Nucleus accumbens (tissue), 56 donors: Measurements from ENCODE around the gene SYDE1.
A peak's percentile ranks its signal among the peaks of the same experiment; 100 is the strongest.

Experiments used
- DNase-seq, 56 donors: peaks; one replicate each; lab custom pipeline; 2025; lab: John Stamatoyannopoulos, UW

SYDE1 gene

DNA sequence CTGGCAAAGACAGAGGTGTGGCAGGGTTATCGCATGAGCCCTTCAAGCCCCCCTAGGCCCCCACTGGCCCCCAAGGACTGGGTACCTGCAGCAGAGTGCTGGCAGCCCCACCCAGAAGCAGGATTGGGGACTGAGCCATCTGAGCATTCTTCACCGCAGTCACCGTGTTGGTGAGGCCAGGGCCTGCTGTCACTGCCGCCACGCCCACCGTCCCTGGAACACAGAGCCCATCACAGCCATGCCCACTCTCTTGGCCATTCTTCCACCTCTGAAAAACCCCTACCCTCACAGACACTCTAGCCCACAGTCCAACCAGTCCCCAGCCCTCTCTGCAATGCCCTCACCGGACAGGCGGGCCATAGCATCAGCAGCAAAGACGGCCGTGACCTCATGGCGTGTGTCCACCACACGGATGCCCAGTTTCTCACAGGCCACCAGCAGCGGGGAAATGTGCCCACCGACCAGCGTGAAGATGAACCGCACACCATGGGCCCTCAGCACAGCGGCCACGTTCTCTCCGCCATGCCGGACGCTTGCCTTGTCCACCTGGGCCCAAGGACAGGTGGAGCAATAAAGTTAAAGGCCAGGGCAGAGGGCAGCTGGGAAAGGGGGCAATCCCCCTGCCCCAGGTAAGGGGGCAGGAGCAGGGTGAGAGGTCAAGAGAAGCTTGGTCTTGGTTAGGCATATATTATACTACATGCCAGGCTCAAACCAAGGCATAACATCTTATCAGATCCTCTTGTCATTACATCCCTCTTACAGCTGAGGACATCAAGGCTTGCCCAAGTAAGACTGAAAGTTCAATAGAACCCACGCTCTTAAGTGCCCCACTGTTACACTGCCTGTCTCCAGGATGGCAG, 16.1 kb downstream of the SYDE1 start:
- DNase-seq = no peak

DNA sequence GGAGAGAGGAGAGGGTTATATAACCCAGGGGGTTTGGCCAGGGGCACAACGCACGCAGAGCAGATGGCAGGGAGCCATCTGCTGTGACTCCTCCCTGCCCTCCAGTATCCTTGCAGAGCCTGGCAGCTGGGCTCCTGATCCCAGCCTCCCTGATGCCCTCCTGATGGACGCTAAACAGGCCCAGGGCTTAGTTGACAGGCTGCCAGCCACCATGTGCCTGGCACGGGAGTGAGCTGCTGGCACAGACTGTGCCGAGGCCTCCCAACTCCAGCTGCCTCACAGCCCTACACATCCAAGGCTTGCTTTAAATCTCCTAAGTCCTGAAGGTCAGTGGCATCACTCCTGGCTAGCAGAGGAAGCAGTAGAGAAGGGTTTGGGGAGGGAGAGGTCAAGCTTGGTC, 16.7 kb downstream of the SYDE1 start:
- DNase-seq = peak in 50 of 56 donors; percentile 13 to 80 (median 64)

DNA sequence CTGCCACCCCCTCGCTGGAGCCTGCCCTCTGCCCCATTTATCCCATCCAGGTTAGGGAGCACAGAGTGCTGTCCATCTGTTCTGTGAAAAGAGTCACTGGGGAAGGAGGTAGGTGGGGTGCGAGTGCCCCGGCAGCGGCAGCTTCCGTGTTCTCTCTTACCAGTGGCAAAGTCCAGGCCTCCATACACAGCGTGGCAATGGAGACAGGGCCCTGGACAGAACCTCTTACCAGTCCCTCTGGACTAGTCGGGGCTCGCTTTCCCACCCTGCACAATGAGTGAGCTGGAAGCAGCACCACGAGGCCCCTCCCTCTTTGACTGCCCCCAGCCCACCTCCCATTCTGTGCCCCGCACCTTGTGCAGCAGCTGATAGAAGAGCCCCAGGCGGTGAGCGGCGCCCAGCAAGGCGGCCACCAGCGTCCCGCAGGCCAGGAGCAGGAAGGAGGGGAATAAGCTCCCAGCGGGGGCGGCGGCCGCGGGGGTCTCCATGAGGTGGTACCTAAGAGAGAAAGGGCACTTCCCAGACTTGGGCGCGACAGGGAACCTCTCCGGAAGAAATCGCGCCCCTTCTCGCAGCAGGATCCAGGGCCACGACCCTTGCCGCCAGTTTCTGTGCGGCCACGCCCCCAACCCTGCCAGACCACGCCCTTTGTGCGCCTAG, 17.5 kb downstream of the SYDE1 start:
- DNase-seq = peak in 8 of 56 donors; percentile 12 to 47 (median 30)

DNA sequence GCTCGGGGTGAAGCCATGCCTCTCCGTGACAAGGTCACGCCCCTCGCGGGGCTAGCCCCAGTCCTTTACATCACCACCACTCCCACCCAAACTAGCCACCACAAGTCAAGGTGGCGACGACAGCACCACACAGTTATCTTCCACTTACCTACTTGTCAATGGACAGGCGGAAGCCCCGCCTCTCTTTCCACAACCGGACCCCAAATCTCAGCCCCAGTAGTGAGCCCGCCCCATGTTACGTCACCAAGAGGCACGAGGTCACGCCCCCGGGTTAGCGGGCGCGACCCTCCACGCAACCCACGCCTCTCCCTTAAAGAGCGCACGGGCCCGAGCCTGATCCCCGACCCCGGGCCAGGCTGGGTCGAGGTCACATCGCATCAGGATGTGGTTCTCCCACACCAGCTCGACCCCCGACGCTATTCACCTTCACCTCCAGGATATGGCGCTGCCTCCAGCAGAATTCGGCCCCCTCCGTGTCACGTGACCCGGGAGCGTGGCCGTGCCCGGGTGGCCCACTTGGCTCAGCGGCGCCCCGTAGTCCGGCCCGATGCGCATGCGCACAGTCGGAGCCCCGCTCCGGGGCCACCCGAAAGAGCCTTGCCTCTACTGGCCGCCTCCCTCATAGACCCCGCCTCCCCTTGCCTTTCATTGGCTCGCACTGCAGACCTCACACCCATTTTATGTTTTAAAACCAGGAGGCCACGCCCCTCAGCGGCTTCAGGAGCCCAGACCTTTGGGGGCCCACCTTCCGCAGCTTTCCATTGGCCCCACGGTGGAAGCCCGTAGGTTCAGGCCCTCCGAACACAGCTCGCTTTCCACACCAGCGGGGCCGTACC, 18.2 kb downstream of the SYDE1 start:
- DNase-seq = peak; percentile 84 to 98 (median 94)

- DNase-seq = no peak
Observed at GRCh38 chr19:15126131-15126910, 19.1 kb downstream of the SYDE1 start.

DNA sequence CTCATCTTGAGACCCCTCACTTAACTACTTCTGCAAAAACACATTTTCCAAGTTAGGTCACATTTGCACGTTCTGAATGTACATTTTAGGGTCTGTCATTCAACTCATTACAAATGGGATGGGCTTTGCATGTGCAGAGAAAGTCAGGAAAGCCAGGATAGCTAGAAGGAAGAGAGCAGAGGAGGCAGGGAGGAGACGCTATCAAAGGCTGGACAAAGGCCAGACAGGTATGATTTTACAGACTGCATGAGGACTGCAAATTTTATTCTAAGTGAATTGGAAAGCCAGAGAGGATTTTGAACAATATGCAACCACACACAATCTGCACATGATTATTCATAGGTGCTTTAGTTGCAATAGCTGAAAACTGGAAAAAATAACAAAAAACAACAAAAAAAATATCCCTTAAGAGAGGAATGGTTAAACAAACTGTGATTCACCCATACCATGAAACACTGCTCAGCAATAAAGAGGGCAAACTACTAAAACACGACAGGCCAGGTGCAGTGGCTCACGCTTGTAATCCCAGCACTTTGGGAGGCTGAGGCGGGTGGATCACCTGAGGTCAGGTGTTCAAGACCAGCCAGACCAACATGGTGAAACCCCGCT, 21.1 kb downstream of the SYDE1 start:
- no peak for DNase-seq

GRCh38 chr19:15129856-15130585, 22.8 kb downstream of the SYDE1 start:
- DNase-seq = peak in 15 of 56 donors; percentile 5 to 40 (median 20)

GRCh38 chr19:15136234-15136954, 29.2 kb downstream of the SYDE1 start:
- DNase-seq = no peak

- DNase-seq = no peak
Observed at GRCh38 chr19:15137777-15138176, 30.6 kb downstream of the SYDE1 start.

- DNase-seq = no peak
Observed at GRCh38 chr19:15138427-15138826, 31.2 kb downstream of the SYDE1 start.

GRCh38 chr19:15141143-15141542, 33.9 kb downstream of the SYDE1 start:
- DNase-seq = no peak

- DNase-seq = no peak
Observed at GRCh38 chr19:15142313-15142712, 35.1 kb downstream of the SYDE1 start.

GRCh38 chr19:15144046-15144646, 36.9 kb downstream of the SYDE1 start:
- DNase-seq = no peak

- DNase-seq = no peak
Observed at GRCh38 chr19:15147090-15147489, 39.9 kb downstream of the SYDE1 start.

- DNase-seq = no peak
Observed at GRCh38 chr19:15149737-15150136, 42.5 kb downstream of the SYDE1 start.

DNA sequence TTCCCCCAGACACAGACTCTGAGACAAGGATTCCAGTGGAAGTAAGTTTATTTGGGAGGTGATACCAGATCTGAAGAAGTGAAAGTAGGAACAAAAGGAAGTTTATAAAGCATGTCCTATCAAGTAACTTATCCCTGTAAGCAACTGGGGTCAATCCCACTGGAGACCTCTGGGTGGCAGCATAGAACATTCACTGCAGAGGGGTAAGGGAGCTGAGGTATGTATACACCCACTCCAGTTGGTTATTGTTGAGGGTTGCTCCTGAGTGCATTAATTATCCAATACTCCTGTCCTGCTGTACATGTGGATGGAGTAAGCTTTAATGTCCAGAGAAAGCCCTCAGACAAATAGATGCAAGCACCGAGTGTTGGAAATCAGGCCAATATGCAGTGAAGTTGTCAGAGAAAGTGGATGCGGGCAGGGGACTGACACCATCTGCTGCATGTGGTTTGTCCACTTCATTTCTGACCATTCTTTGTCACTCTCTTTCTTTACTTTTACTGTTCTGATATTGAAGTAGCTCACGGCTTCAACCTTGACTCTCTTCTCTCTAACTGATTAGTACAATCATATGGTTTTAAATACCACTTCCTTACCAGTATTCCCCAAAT, 46.9 kb downstream of the SYDE1 start:
- no peak for DNase-seq

DNA sequence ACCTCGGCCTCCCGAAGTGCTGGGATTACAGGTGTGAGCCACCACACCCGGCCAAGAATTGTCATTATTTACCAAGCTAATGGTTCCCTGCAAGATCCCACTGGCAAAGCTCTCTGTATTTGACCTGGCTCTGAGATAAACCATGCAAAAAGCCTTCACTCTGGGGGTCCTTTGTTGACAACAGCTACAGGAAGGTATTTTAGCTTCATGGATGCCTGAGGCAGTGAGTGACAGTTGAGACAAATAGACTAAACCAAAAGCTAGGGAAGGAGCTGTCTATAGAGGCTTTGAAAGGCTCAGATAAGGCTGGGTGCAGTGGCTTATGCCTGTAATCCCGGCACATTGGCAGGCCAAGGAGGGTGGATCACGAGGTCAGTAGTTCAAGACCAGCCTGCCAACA, 48.1 kb downstream of the SYDE1 start:
- DNase-seq = no peak

DNA sequence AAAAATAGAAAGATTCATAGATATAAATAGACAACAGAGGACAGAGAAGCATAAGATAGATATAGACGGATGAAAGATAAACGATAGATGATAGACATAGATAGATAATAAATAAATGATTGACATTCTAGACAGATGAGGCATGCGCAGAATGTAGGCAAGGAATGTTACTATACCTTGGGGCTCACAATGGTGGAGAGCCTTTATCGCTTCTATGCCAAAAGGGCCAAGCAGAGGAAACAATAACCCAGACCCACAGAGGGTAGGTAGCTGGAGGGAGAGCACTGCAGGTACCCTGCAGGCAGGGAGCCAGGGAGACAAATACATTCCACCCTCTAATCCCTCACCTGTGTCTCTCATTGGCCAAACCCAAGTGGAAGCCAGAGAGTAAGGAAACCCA, 49.2 kb downstream of the SYDE1 start:
- no peak for DNase-seq
